Thoracic aorta (tissue), 2 donors: ENCODE measurements around the gene ZSCAN4. TPM values are rescaled to one million over a fixed set of nuclear protein-coding genes. Genes with fewer than 3 reads are reported as not detected.

Source experiments
- ATAC-seq: fragments of 150-250 bp; one replicate; pipeline ENCODE4 v1.8.0; 2017; ENCODE audit warnings: low read depth; ENCODE audit not compliant: insufficient number of reproducible peaks, low FRiP score
- DNase-seq: peaks from one replicate; pipeline ENCODE4 v3.0.0-alpha.2; 2020; ENCODE audit warnings: low spot score
- H3K27ac ChIP-seq, 2 donors: fragments of 200-600 bp; sonication (generic); 1 replicate in 1 of 2; 2 replicates in 1 of 2; pipeline ENCODE4 v1.5.1; 2016; ENCODE audit warnings: mild to moderate bottlenecking in 2 of 2, moderate library complexity in 2 of 2
- H3K27me3 ChIP-seq: fragments of 200-600 bp; sonication (generic); replicated peaks from 2 replicates; pipeline ENCODE4 v1.6.0; 2016; ENCODE audit warnings: mild to moderate bottlenecking; ENCODE audit not compliant: insufficient read depth
- H3K36me3 ChIP-seq: fragments of 200-600 bp; sonication (generic); one replicate; pipeline ENCODE4 v1.5.1; 2016
- H3K4me1 ChIP-seq, 2 donors: fragments of 200-600 bp; sonication (generic); 1 replicate in 1 of 2; 2 replicates in 1 of 2; pipeline versions ENCODE4 v1.5.1 to v1.6.0; 2016; ENCODE audit warnings: low read depth in 2 of 2, mild to moderate bottlenecking in 1 of 2; ENCODE audit not compliant: control insufficient read depth in 1 of 2
- H3K4me3 ChIP-seq: fragments of 200-600 bp; sonication (generic); 2 replicates; pipeline ENCODE4 v1.5.1; 2016; ENCODE audit warnings: mild to moderate bottlenecking
- H3K9me3 ChIP-seq: fragments of 200-600 bp; sonication (generic); 2 replicates; pipeline ENCODE4 v1.5.1; 2016
- total RNA-seq, 2 donors: library from RNA; depleted of rRNA; stranded (reverse); fragments of >200 nt; gene quantifications; one replicate each; pipeline versions ENCODE4 v1.1.0 to v1.2.3, GENCODE V29; 2016
- TF ChIP-seq, protein P1 (sequence below): fragments of 200-600 bp; sonication (generic); IDR thresholded peaks from one replicate; pipeline ENCODE4 v1.5.1; 2019; ENCODE audit warnings: antibody characterized with exemption

Gene ZSCAN4
- total RNA-seq, 2 donors from 2014 or later, result not detected

- TF ChIP-seq, protein P1, sequence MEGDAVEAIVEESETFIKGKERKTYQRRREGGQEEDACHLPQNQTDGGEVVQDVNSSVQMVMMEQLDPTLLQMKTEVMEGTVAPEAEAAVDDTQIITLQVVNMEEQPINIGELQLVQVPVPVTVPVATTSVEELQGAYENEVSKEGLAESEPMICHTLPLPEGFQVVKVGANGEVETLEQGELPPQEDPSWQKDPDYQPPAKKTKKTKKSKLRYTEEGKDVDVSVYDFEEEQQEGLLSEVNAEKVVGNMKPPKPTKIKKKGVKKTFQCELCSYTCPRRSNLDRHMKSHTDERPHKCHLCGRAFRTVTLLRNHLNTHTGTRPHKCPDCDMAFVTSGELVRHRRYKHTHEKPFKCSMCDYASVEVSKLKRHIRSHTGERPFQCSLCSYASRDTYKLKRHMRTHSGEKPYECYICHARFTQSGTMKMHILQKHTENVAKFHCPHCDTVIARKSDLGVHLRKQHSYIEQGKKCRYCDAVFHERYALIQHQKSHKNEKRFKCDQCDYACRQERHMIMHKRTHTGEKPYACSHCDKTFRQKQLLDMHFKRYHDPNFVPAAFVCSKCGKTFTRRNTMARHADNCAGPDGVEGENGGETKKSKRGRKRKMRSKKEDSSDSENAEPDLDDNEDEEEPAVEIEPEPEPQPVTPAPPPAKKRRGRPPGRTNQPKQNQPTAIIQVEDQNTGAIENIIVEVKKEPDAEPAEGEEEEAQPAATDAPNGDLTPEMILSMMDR, result no peak
Measured at GRCh38 chr19:57664269-57665127, 4.2 kb upstream of the ZSCAN4 start.

GRCh38 chr19:57665261-57665806 is 3.4 kb upstream of the ZSCAN4 start:
- no peaks in the 10 kb centered on the region for H3K27me3 ChIP-seq
- no peaks in the 10 kb centered on the region for H3K9me3 ChIP-seq
- no peaks in the 10 kb centered on the region for H3K36me3 ChIP-seq
- TF ChIP-seq, protein P1, result no peak
- H3K4me3 ChIP-seq, result no peak overlapping the region
- DNase-seq, result no peak
- H3K4me1 ChIP-seq, result peaks cover 4 to 5% of the 10 kb centered on the region in 2 donors
- H3K27ac ChIP-seq, result no peak overlapping the region
- no peak for ATAC-seq

More at GRCh38 chr19:57664269-57665127, 4.2 kb upstream of the ZSCAN4 start:
- H3K36me3 ChIP-seq, result no peaks in the 10 kb centered on the region
- peak overlapping the region; percentile 72 for H3K4me3 ChIP-seq
- no peaks in the 10 kb centered on the region for H3K27me3 ChIP-seq
- peak overlapping the region in 1 of 2 donors; percentile 14 for H3K27ac ChIP-seq
- no peak for DNase-seq
- ATAC-seq, result no peak
- peaks cover 4 to 5% of the 10 kb centered on the region in 2 donors for H3K4me1 ChIP-seq
- no peaks in the 10 kb centered on the region for H3K9me3 ChIP-seq

DNA sequence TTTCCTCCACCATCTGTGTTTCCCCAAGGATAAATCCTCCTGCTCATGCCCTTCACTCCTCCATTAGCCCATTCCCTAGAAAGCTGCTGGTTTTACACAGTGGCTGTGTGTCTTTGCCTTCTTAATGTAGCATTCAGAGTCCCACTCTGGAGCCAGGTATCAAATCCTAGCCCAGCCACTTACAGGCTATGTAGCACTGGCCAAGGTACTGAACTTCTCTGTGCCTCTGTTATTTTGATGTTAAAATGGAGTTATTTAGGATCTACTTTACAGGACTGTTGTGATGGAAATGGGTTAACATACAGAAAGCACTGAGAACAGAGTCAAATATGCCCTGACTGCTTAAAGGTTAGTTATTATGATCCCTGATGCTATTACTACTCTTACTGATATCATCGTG is 1.5 kb upstream of the ZSCAN4 start:
- H3K4me1 ChIP-seq, result peaks cover 4 to 5% of the 10 kb centered on the region in 2 donors
- TF ChIP-seq, protein P1, result no peak
- no peaks in the 10 kb centered on the region for H3K36me3 ChIP-seq
- ATAC-seq, result no peak
- H3K27ac ChIP-seq, result no peak overlapping the region
- H3K4me3 ChIP-seq, result no peak overlapping the region
- H3K9me3 ChIP-seq, result no peaks in the 10 kb centered on the region
- no peak for DNase-seq
- H3K27me3 ChIP-seq, result no peaks in the 10 kb centered on the region

- Histone ChIP-seq H3K4me1 (no peaks in the 10 kb centered on the region), H3K4me3 (no peak overlapping the region), H3K36me3 (no peaks in the 10 kb centered on the region), H3K27me3 (no peaks in the 10 kb centered on the region), H3K27ac (no peak overlapping the region), H3K9me3 (no peaks in the 10 kb centered on the region)
- ATAC-seq, result no peak
- TF ChIP-seq, protein P1, result no peak
- DNase-seq, result no peak
Measured at GRCh38 chr19:57671124-57671895, 2.6 kb downstream of the ZSCAN4 start.

- no peaks in the 10 kb centered on the region for H3K36me3 ChIP-seq
- H3K27me3 ChIP-seq, result no peaks in the 10 kb centered on the region
- DNase-seq (no peak), ATAC-seq (no peak)
- no peaks in the 10 kb centered on the region for H3K9me3 ChIP-seq
- H3K4me3 ChIP-seq, result no peak overlapping the region
- H3K27ac ChIP-seq, result no peak overlapping the region
- TF ChIP-seq, protein P1, result no peak
- H3K4me1 ChIP-seq, result no peaks in the 10 kb centered on the region
Measured at GRCh38 chr19:57672466-57672865, 3.7 kb downstream of the ZSCAN4 start.
